H9 (cell line): ENCODE data around the gene FBN1. TPM values are rescaled to one million over a fixed set of nuclear protein-coding genes. Genes with fewer than 3 reads are reported as not detected.

Source experiments
- DNase-seq: peaks from one replicate; pipeline ENCODE4 v3.0.0-alpha.2; 2017
- H2AFZ ChIP-seq: one replicate; pipeline ENCODE4 v1.6.1; 2013; ENCODE audit warnings: mild to moderate bottlenecking, low read length, control low read depth, moderate library complexity
- H2AK5ac ChIP-seq: 2 replicates; pipeline ENCODE4 v1.6.1; 2013; ENCODE audit warnings: low read length, control low read depth, mixed read lengths; ENCODE audit not compliant: insufficient read length
- H2BK120ac ChIP-seq: one replicate; pipeline ENCODE4 v1.6.1; 2013; ENCODE audit warnings: low read depth, mild to moderate bottlenecking, low read length, control low read depth, inconsistent platforms; ENCODE audit not compliant: poor library complexity, severe bottlenecking
- H2BK12ac ChIP-seq: 2 replicates; pipeline ENCODE4 v1.6.1; 2013; ENCODE audit warnings: low read length, control low read depth, mixed read lengths, low read depth; ENCODE audit not compliant: insufficient read length
- H2BK15ac ChIP-seq: 2 replicates; pipeline ENCODE4 v1.6.1; 2013; ENCODE audit warnings: low read depth, low read length, control low read depth
- H2BK20ac ChIP-seq: one replicate; pipeline ENCODE4 v1.6.1; 2013; ENCODE audit warnings: low read depth, mild to moderate bottlenecking, low read length, control low read depth, inconsistent platforms; ENCODE audit not compliant: poor library complexity, severe bottlenecking
- H2BK5ac ChIP-seq: 2 replicates; pipeline ENCODE4 v1.6.1; 2013; ENCODE audit warnings: low read length, control low read depth, mixed read lengths; ENCODE audit not compliant: insufficient read length
- H3K14ac ChIP-seq: 2 replicates; pipeline ENCODE4 v1.6.1; 2013; ENCODE audit warnings: low read length, control low read depth; ENCODE audit not compliant: insufficient read depth
- H3K18ac ChIP-seq: 2 replicates; pipeline ENCODE4 v1.6.1; 2013; ENCODE audit warnings: low read depth, mild to moderate bottlenecking, mixed read lengths, low read length, control low read depth; ENCODE audit not compliant: insufficient read length
- H3K23ac ChIP-seq: 2 replicates; pipeline ENCODE4 v1.6.1; 2013; ENCODE audit warnings: low read length, control low read depth, mixed read lengths, low read depth; ENCODE audit not compliant: insufficient read length
- H3K23me2 ChIP-seq: 2 replicates; pipeline ENCODE4 v1.6.1; 2013; ENCODE audit warnings: low read depth, mild to moderate bottlenecking, mixed read lengths, low read length, control low read depth; ENCODE audit not compliant: insufficient read length, poor library complexity, severe bottlenecking
- H3K27ac ChIP-seq: 2 replicates; pipeline ENCODE4 v1.5.1; 2013; ENCODE audit warnings: low read length, control low read depth, mixed read lengths, low read depth; ENCODE audit not compliant: insufficient read length
- H3K27me3 ChIP-seq: 2 replicates; pipeline ENCODE4 v1.6.1; 2013; ENCODE audit warnings: low read length, control low read depth, inconsistent platforms; ENCODE audit not compliant: insufficient read depth
- H3K4ac ChIP-seq: 2 replicates; pipeline ENCODE4 v1.6.1; 2013; ENCODE audit warnings: low read depth, mild to moderate bottlenecking, control low read depth, inconsistent platforms, low read length, moderate library complexity
- H3K4me1 ChIP-seq: 2 replicates; pipeline ENCODE4 v1.6.1; 2013; ENCODE audit warnings: low read length, control low read depth, inconsistent platforms; ENCODE audit not compliant: insufficient read depth
- H3K4me2 ChIP-seq: 2 replicates; pipeline ENCODE4 v1.6.1; 2013; ENCODE audit warnings: low read length, control low read depth, mixed read lengths; ENCODE audit not compliant: insufficient read length, insufficient read depth
- H3K56ac ChIP-seq: 2 replicates; pipeline ENCODE4 v1.6.1; 2013; ENCODE audit warnings: low read depth, mild to moderate bottlenecking, mixed read lengths, low read length, control low read depth; ENCODE audit not compliant: insufficient read length
- H3K79me1 ChIP-seq: 2 replicates; pipeline ENCODE4 v1.6.1; 2013; ENCODE audit warnings: low read depth, mild to moderate bottlenecking, moderate library complexity, low read length, control low read depth, inconsistent platforms; ENCODE audit not compliant: insufficient read depth, poor library complexity, severe bottlenecking
- H3K79me2 ChIP-seq: 2 replicates; pipeline ENCODE4 v1.6.1; 2013; ENCODE audit warnings: low read length, control low read depth, inconsistent platforms; ENCODE audit not compliant: insufficient read depth
- H3K9ac ChIP-seq: 2 replicates; pipeline ENCODE4 v1.6.1; 2013; ENCODE audit warnings: low read length, control low read depth, mixed read lengths; ENCODE audit not compliant: insufficient read length; ENCODE audit errors: extremely low read depth
- H3K9me3 ChIP-seq: one replicate; pipeline ENCODE4 v1.6.1; 2013; ENCODE audit warnings: low read depth, low read length, inconsistent platforms; ENCODE audit not compliant: control insufficient read depth
- H3T11ph ChIP-seq: one replicate; pipeline ENCODE4 v1.6.1; 2013; ENCODE audit warnings: mild to moderate bottlenecking, low read length, control low read depth, inconsistent platforms
- H4K20me1 ChIP-seq: one replicate; pipeline ENCODE4 v1.6.1; 2013; ENCODE audit not compliant: control insufficient read depth, insufficient read length, insufficient read depth
- H4K5ac ChIP-seq: 2 replicates; pipeline ENCODE4 v1.6.1; 2013; ENCODE audit warnings: low read depth, mild to moderate bottlenecking, mixed read lengths, low read length, control low read depth; ENCODE audit not compliant: insufficient read length
- H4K8ac ChIP-seq: replicated peaks from 2 replicates; pipeline ENCODE4 v1.6.1; 2013; ENCODE audit warnings: low read length, control low read depth, mixed read lengths, low read depth; ENCODE audit not compliant: insufficient read length
- H4K91ac ChIP-seq: 2 replicates; pipeline ENCODE4 v1.6.1; 2013; ENCODE audit warnings: low read depth, mild to moderate bottlenecking, moderate library complexity, mixed read lengths, low read length, control low read depth; ENCODE audit not compliant: insufficient read length
- H3K27ac Mint-ChIP-seq, 3 experiments: 2 replicates in 2 of 3; 3 replicates in 1 of 3; pipeline ENCODE4 v1.8.0; 2020 to 2021; ENCODE audit warnings: mixed read lengths in 3 of 3, mild to moderate bottlenecking in 1 of 3, moderate library complexity in 1 of 3
- H3K27me3 Mint-ChIP-seq: 2 replicates; pipeline ENCODE4 v1.8.0; 2021; ENCODE audit warnings: low read depth, mild to moderate bottlenecking, moderate library complexity, mixed read lengths
- H3K36me3 Mint-ChIP-seq, 3 experiments: 2 replicates in 2 of 3; 3 replicates in 1 of 3; pipeline ENCODE4 v1.8.0; 2020 to 2021; ENCODE audit warnings: low read depth in 3 of 3, mixed read lengths in 3 of 3; ENCODE audit not compliant: insufficient read depth in 1 of 3
- H3K4me1 Mint-ChIP-seq, 2 experiments: 2 replicates each; pipeline ENCODE4 v1.8.0; 2020; ENCODE audit warnings: mixed read lengths in 2 of 2
- H3K4me3 Mint-ChIP-seq, 2 experiments: 2 replicates in 1 of 2; 3 replicates in 1 of 2; pipeline ENCODE4 v1.8.0; 2020 to 2021; ENCODE audit warnings: mild to moderate bottlenecking in 2 of 2, mixed read lengths in 2 of 2, moderate library complexity in 1 of 2
- H3K9me3 Mint-ChIP-seq, 2 experiments: 2 replicates in 1 of 2; 3 replicates in 1 of 2; pipeline ENCODE4 v1.8.0; 2020; ENCODE audit warnings: mild to moderate bottlenecking in 2 of 2, mixed read lengths in 2 of 2, moderate library complexity in 1 of 2
- WGBS: extraction: QIAGEN DNeasy Blood & Tissue Kit; methylation state at CpG from one replicate; pipeline ENCODE4 v1.1.7; 2013; ENCODE audit warnings: missing lambda C conversion rate, low lambda C conversion rate, mixed read lengths; ENCODE audit not compliant: insufficient read length; ENCODE audit errors: extremely low coverage; 5-methylcytosine and 5-hydroxymethylcytosine counted together
- total RNA-seq: library from RNA; stranded (reverse); gene quantifications from 2 replicates; pipeline ENCODE4 v1.2.1, GENCODE V29; 2021
- TF ChIP-seq, protein P1 (sequence below): fragments of 200-600 bp; sonication (generic); conservative IDR thresholded peaks from 3 replicates; pipeline ENCODE4 v1.8.0; 2021; ENCODE audit warnings: antibody characterized with exemption, mild to moderate bottlenecking

Gene FBN1
- total RNA-seq, 1 experiment from 2014 or later: 3.6 TPM

DNA sequence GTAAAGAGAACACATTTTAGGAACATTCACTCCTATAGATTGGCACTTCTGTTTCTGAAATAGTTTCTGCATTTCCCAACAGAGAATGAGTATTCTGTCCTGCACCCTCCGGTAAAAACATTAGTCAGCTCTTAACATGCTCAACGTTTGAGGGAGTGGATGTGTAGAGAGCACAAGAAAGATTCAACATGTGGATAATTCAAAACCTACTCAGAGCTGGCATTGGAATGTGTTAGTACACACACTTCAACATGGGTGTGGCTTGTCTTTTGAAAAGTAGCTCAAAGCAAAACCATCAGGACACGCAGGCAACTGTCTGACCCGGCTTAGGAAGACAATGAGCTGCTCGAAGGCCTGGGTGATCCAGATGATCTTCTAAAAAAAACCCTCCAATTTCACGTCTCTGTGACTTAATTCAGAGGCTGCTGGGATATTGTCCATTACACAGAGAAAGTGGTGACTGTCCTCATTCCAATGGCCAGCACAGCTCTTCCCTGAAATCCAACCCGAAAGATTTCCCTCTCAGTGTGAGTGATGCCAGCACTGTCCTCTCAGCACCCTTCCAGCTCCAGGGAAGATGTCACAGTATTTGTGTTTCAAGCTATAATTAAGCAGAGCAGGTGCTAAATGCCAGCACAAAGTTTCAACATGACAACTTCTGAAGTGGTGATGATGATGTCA is 18.1 kb downstream of the FBN1 start:
- H3K56ac ChIP-seq: no peak overlapping the region
- H4K91ac ChIP-seq: no peak overlapping the region
- WGBS: no CpG with 5 or more reads among the region's 7 CpGs
- no peaks in the 10 kb centered on the region for H3K79me2 ChIP-seq
- no peaks in the 10 kb centered on the region for H4K20me1 ChIP-seq
- no peak overlapping the region for H4K5ac ChIP-seq
- H3K14ac ChIP-seq: no peak overlapping the region
- H3K23me2 ChIP-seq: no peaks in the 10 kb centered on the region
- Mint-ChIP-seq H3K4me3 (no peak overlapping the region), H3K27ac (no peak overlapping the region), H3K9me3 (no peaks in the 10 kb centered on the region), H3K27me3 (no peaks in the 10 kb centered on the region), H3K36me3 (no peaks in the 10 kb centered on the region), H3K4me1 (peaks cover 11 to 22% of the 10 kb centered on the region in 2 experiments)
- no peak overlapping the region for H2BK120ac ChIP-seq
- no peak overlapping the region for H3K9ac ChIP-seq
- TF ChIP-seq, protein P1, sequence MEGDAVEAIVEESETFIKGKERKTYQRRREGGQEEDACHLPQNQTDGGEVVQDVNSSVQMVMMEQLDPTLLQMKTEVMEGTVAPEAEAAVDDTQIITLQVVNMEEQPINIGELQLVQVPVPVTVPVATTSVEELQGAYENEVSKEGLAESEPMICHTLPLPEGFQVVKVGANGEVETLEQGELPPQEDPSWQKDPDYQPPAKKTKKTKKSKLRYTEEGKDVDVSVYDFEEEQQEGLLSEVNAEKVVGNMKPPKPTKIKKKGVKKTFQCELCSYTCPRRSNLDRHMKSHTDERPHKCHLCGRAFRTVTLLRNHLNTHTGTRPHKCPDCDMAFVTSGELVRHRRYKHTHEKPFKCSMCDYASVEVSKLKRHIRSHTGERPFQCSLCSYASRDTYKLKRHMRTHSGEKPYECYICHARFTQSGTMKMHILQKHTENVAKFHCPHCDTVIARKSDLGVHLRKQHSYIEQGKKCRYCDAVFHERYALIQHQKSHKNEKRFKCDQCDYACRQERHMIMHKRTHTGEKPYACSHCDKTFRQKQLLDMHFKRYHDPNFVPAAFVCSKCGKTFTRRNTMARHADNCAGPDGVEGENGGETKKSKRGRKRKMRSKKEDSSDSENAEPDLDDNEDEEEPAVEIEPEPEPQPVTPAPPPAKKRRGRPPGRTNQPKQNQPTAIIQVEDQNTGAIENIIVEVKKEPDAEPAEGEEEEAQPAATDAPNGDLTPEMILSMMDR: no peak
- no peak overlapping the region for H3K4ac ChIP-seq
- no peak overlapping the region for H3K23ac ChIP-seq
- no peak overlapping the region for H2BK5ac ChIP-seq
- H3K79me1 ChIP-seq: no peaks in the 10 kb centered on the region
- no peak overlapping the region for H2BK12ac ChIP-seq
- no peak overlapping the region for H2BK15ac ChIP-seq
- H4K8ac ChIP-seq: no peak overlapping the region
- no peak for DNase-seq
- no peaks in the 10 kb centered on the region; the same call in 1 of the 2 replicates for H3K4me1 ChIP-seq
- no peak overlapping the region for H3T11ph ChIP-seq
- no peaks in the 10 kb centered on the region for H3K27me3 ChIP-seq
- no peak overlapping the region for H2AK5ac ChIP-seq
- H2AFZ ChIP-seq: no peak overlapping the region
- H2BK20ac ChIP-seq: no peak overlapping the region
- no peaks in the 10 kb centered on the region for H3K9me3 ChIP-seq
- H3K18ac ChIP-seq: no peak overlapping the region
- no peak overlapping the region for H3K27ac ChIP-seq
- no peak overlapping the region for H3K4me2 ChIP-seq
